HepG2 (cell line): ENCODE results near the gene DCAKD. TPM values are rescaled to one million over a fixed set of nuclear protein-coding genes. Genes with fewer than 3 reads are reported as not detected.

ENCODE experiments used
- AGO2 ChIP-seq: fragments of 200-400 bp; formaldehyde crosslinking; optimal IDR thresholded peaks from 2 replicates; pipeline ENCODE3; 2017; ENCODE audit warnings: mild to moderate bottlenecking, low read depth, low read length, moderate library complexity
- NFE2 ChIP-seq: sonication (generic); formaldehyde crosslinking; IDR thresholded peaks from 2 replicates; pipeline ENCODE4 v1.4.0; 2020; ENCODE audit warnings: missing genetic modification reagents
- NR0B2 ChIP-seq: sonication (generic); formaldehyde crosslinking; IDR thresholded peaks from 2 replicates; pipeline ENCODE4 v1.4.0; 2020; ENCODE audit warnings: mild to moderate bottlenecking, missing genetic modification reagents
- RBM39 ChIP-seq: fragments of 200-400 bp; formaldehyde crosslinking; IDR thresholded peaks from one replicate; pipeline ENCODE4 v1.6.1; 2018; ENCODE audit warnings: antibody characterized with exemption, mild to moderate bottlenecking, low read depth, low read length; ENCODE audit not compliant: poor library complexity, severe bottlenecking
- RNF219 ChIP-seq: sonication (generic); formaldehyde crosslinking; IDR thresholded peaks from 2 replicates; pipeline ENCODE4 v1.5.0; 2020; ENCODE audit warnings: mild to moderate bottlenecking, missing genetic modification reagents
- TARDBP ChIP-seq: sonication (generic); formaldehyde crosslinking; IDR thresholded peaks from 2 replicates; pipeline ENCODE4 v1.8.0; 2022; ENCODE audit warnings: mild to moderate bottlenecking, missing genetic modification reagents
- U2AF1 ChIP-seq: fragments of 200-400 bp; formaldehyde crosslinking; optimal IDR thresholded peaks from 2 replicates; pipeline ENCODE3; 2017; ENCODE audit warnings: mild to moderate bottlenecking, low read depth, low read length
- U2AF2 ChIP-seq: fragments of 200-400 bp; formaldehyde crosslinking; IDR thresholded peaks from 2 replicates; pipeline ENCODE4 v1.6.1; 2017; ENCODE audit warnings: low read depth, mild to moderate bottlenecking, low read length
- ZBTB7B ChIP-seq: sonication (generic); formaldehyde crosslinking; IDR thresholded peaks from 2 replicates; pipeline ENCODE4 v1.4.0; 2020; ENCODE audit warnings: missing genetic modification reagents
- ZNF136 ChIP-seq: sonication (generic); formaldehyde crosslinking; IDR thresholded peaks from 2 replicates; pipeline ENCODE4 v1.8.1; 2022; ENCODE audit warnings: low read depth, mild to moderate bottlenecking, moderate library complexity, missing genetic modification reagents
- ZNF263 ChIP-seq: sonication (generic); formaldehyde crosslinking; IDR thresholded peaks from 2 replicates; pipeline ENCODE4 v1.4.0; 2020; ENCODE audit warnings: missing genetic modification reagents
- ZNF276 ChIP-seq: sonication (generic); formaldehyde crosslinking; IDR thresholded peaks from 2 replicates; pipeline ENCODE4 v1.4.0; 2020; ENCODE audit warnings: mild to moderate bottlenecking, low read depth, missing genetic modification reagents
- ZNF441 ChIP-seq: sonication (generic); formaldehyde crosslinking; IDR thresholded peaks from 2 replicates; pipeline ENCODE4 v1.7.0; 2021; ENCODE audit warnings: missing genetic modification reagents, borderline replicate concordance
- ZNF574 ChIP-seq: sonication (generic); formaldehyde crosslinking; IDR thresholded peaks from 2 replicates; pipeline ENCODE4 v1.4.0; 2020; ENCODE audit warnings: missing genetic modification reagents
- ZNF644 ChIP-seq: IDR thresholded peaks from 2 replicates; pipeline ENCODE4 v1.6.1; 2016; ENCODE audit warnings: low read depth
- ZNF674 ChIP-seq: sonication (generic); formaldehyde crosslinking; IDR thresholded peaks from 2 replicates; pipeline ENCODE4 v1.5.0; 2020; ENCODE audit warnings: low read depth, mild to moderate bottlenecking, missing genetic modification reagents
- ZNF770 ChIP-seq: sonication (generic); formaldehyde crosslinking; IDR thresholded peaks from 2 replicates; pipeline ENCODE4 v1.5.0; 2020; ENCODE audit warnings: mild to moderate bottlenecking, missing genetic modification reagents
- polyA plus RNA-seq, 8 experiments: library from polyadenylated mRNA; depleted of rRNA in 3 of 8; stranded (reverse) in 7 of 8; unstranded in 1 of 8; fragments of >200 nt; fragmentation: Illumina TruSeq in 4 of 8; extraction: Trizol in 4 of 8; gene quantifications; 2 replicates each; pipeline versions ENCODE4 v1.2.1 to v1.2.3, GENCODE V29; 2011 to 2016; ENCODE audit warnings: low read depth in 4 of 8, missing spikeins in 1 of 8, mixed read lengths in 1 of 8; ENCODE audit not compliant: insufficient read depth in 1 of 8
- total RNA-seq, 5 experiments: library from RNA; depleted of rRNA; stranded (reverse); fragments of >200 nt; fragmentation: Illumina TruSeq; extraction: Trizol; gene quantifications; 2 replicates each; pipeline ENCODE4 v1.2.3, GENCODE V29; 2016; ENCODE audit warnings: low read depth in 1 of 5
- TF ChIP-seq, protein P1 (sequence below): IDR thresholded peaks from 2 replicates; pipeline ENCODE4 v1.6.1; 2016; ENCODE audit warnings: low read depth, borderline replicate concordance

DCAKD gene
- total and polyA plus RNA-seq, 2 of the 13 experiments (the other 11 are each of a cell fraction or from before 2014, with no cell fraction given), result 25.9 to 29.2 TPM

DNA sequence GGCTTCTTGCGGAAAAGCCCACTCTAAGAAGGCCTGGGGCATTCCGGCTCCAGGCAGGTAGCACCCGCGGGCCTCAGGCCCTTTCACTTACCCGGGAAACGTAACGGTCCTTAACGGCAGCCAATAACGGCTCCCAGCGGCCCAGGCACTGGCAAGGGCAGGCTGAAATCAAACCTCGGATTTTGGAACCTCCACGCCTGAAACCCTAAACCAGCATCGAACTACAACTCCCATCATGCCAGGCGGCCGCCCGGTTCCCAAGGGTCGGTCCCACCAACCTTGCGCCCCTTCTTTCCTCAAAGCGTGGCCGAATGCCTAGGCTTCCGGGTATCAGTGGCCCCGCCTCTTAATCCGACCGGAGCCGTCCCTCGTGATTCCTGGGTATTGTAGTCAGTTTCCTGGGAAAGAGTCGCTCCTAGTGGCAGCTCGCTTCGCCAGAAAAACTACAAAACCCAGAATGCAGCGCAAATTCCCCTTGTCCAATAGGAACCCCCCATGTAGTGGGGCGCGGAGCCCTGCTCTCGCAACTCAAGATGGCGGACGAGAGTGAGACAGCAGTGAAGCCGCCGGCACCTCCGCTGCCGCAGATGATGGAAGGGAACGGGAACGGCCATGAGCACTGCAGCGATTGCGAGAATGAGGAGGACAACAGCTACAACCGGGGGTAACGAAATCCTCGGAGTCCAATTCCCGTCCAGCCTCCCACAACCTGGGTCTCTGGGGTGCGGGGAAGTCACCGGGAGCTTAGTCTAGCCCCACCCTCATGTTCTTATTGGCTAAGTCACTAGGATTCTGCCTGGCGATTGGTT is 9.6 kb upstream of the DCAKD start, which contains the start of gene NMT1 (continued):
- TF ChIP-seq ZNF574 (CRISPR knock-in tag), result peak; percentile 94
- peak; percentile 9; the same call in 1 of the 2 replicates for TF ChIP-seq ZNF263 (CRISPR knock-in tag)
- 0 out of 2 replicates have a peak, but pooled peaks have one; percentile 15 for TF ChIP-seq U2AF2
- peak; percentile 47; the same call in 1 of the 2 replicates for TF ChIP-seq NR0B2 (CRISPR knock-in tag)
- peak; percentile 85 for TF ChIP-seq RBM39
- TF ChIP-seq ZNF770 (CRISPR knock-in tag), result peak; percentile 36
- TF ChIP-seq ZNF644 (CRISPR knock-in tag), result no peak
- TF ChIP-seq ZBTB7B (CRISPR knock-in tag), result peak; percentile 65; the same call in 1 of the 2 replicates
- TF ChIP-seq ZNF276 (CRISPR knock-in tag), result peak; percentile 49; the same call in 1 of the 2 replicates
- peak; percentile 93; the same call in 1 of the 2 replicates for TF ChIP-seq ZNF136 (CRISPR knock-in tag)
- TF ChIP-seq TARDBP (CRISPR knock-in tag), result peak; percentile 87
- TF ChIP-seq NFE2, result peak; percentile 55; the same call in 1 of the 2 replicates
- peak; percentile 59 for TF ChIP-seq U2AF1
- peak; percentile 36 for TF ChIP-seq AGO2
- peak; percentile 79; the same call in 1 of the 2 replicates for TF ChIP-seq ZNF674 (CRISPR knock-in tag)
- peak; percentile 94; the same call in 1 of the 2 replicates for TF ChIP-seq RNF219 (CRISPR knock-in tag)
- TF ChIP-seq ZNF441 (CRISPR knock-in tag), result peak; percentile 38; the same call in 1 of the 2 replicates
- TF ChIP-seq, protein P1, sequence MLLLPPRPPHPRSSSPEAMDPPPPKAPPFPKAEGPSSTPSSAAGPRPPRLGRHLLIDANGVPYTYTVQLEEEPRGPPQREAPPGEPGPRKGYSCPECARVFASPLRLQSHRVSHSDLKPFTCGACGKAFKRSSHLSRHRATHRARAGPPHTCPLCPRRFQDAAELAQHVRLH, result peak; percentile 93
